Ramos (cell line): ENCODE measurements around the gene EDN1.

ENCODE experiments used
- in situ Hi-C: fragments of 300-500 bp; cut with MboI; formaldehyde crosslinking; loops from one replicate; pipeline ENCODE4 v1.14.3; 2022; ENCODE audit warnings: low sequenced_read_pairs; ENCODE audit not compliant: unreplicated experiment

Gene EDN1

DNA sequence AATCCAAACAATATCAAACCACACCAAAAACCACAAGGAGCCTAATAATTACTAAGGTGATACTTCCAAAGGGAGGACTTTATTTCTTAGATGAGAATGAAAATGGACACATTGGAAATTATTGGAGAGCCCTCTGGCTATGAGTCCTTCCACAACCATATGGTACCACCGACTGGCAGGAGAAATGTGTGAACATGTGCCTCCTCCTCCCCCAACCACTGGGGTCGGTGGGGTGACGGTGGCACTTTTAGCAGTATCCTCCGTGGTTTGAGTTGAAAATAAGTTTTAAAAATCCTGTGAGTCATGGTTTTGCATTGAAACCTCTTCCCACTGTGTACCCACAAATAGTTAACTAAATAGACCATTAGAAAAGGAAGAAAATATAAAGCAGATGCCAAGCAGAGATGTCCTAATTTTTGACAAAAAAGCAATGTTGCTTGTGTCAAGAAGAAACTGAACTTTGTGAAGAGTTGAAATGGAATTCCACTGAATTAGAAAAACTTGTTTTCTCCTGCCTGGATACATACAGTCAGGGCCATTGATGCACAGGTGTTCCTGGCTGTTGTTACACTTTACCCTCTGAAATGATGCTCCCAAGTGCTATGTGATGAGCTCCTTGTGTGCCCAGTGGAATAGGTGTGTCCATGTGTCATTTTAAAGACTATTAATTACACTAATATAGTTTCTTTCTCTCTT lies 3.2 kb downstream of the EDN1 start:
- in situ Hi-C loops: no loop called here

DNA sequence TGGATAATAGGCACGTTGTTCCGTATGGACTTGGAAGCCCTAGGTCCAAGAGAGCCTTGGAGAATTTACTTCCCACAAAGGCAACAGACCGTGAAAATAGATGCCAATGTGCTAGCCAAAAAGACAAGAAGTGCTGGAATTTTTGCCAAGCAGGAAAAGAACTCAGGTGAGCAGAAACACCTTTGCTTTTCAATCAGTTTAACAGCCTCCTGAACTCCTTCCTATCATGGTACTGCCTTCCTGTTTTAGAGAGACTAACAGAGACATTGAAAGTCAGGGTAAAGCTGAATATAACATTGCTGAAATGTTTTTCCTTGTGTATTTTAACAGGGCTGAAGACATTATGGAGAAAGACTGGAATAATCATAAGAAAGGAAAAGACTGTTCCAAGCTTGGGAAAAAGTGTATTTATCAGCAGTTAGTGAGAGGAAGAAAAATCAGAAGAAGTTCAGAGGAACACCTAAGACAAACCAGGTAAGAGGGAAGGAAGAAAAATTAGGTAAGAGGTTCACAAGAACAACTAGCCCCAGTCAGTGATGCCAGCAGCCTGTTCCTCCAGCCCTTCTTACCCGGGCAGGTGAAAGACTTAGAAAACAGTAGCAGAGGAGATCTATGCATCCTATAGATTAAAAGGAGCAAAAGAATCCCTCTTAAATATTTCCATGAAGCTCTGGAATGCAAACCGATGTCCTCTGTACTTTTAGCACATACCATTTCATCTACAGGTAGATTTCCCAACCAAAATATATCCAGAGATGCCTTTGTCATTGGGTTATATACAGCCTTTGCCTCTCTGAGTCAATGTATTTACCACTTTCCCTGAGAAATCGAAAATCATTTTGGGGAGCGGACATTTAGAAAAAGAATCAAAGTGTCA lies 4.0 kb downstream of the EDN1 start:
- in situ Hi-C loops: no loop called here

DNA sequence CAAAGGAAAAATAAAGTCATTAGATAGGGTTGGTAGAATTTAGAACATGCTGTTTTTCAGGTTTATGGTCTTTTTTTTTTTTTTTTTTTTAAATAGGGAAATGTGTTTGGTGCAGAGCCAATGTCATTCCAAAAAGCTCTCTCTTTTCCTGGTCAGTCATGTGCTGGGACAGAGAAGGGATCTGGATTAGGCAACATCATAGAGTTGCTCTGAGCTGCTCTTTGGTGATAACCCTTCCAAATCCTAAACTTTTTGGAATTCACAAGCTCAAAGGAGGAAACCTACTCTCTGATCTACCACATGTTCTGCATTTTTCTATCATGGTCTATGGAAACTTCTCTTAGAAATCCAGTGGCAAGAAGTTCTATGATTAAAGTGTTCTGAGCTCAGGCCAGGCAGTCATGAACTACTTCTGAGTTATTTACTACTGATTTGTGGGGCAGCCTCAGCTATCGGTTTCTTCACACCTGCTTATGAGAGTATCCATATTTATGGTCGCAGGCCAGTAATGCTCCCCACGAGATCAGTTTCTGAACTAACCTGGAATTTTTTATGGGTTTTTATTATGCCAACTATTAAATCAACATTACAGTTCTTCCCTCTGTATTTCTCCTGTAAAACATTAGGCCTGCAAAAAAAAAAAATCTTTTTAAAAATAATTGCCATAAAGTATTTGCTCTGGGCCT lies 4.8 kb downstream of the EDN1 start:
- in situ Hi-C loops: no loop called here

DNA sequence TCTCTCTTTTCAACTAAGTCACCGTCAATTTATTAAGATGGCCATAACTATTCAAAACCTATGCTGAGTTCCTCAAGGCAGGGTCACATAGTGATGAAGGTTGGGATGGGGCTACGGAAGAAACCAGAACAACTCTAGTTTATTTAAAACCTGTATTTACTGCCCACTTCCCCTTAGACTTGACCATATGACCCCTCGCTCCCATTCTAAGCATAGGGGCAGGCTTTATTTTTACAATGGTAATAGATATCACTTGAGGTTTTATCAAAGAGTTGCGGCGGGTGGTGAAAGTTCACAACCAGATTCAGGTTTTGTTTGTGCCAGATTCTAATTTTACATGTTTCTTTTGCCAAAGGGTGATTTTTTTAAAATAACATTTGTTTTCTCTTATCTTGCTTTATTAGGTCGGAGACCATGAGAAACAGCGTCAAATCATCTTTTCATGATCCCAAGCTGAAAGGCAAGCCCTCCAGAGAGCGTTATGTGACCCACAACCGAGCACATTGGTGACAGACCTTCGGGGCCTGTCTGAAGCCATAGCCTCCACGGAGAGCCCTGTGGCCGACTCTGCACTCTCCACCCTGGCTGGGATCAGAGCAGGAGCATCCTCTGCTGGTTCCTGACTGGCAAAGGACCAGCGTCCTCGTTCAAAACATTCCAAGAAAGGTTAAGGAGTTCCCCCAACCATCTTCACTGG lies 5.5 kb downstream of the EDN1 start:
- in situ Hi-C loops: no loop called here

DNA sequence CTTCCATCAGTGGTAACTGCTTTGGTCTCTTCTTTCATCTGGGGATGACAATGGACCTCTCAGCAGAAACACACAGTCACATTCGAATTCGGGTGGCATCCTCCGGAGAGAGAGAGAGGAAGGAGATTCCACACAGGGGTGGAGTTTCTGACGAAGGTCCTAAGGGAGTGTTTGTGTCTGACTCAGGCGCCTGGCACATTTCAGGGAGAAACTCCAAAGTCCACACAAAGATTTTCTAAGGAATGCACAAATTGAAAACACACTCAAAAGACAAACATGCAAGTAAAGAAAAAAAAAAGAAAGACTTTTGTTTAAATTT lies 6.1 kb downstream of the EDN1 start:
- in situ Hi-C loops: no loop called here

DNA sequence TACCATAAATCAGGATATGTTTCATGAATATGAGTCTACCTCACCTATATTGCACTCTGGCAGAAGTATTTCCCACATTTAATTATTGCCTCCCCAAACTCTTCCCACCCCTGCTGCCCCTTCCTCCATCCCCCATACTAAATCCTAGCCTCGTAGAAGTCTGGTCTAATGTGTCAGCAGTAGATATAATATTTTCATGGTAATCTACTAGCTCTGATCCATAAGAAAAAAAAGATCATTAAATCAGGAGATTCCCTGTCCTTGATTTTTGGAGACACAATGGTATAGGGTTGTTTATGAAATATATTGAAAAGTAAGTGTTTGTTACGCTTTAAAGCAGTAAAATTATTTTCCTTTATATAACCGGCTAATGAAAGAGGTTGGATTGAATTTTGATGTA lies 6.4 kb downstream of the EDN1 start:
- in situ Hi-C loops: no loop called here

DNA sequence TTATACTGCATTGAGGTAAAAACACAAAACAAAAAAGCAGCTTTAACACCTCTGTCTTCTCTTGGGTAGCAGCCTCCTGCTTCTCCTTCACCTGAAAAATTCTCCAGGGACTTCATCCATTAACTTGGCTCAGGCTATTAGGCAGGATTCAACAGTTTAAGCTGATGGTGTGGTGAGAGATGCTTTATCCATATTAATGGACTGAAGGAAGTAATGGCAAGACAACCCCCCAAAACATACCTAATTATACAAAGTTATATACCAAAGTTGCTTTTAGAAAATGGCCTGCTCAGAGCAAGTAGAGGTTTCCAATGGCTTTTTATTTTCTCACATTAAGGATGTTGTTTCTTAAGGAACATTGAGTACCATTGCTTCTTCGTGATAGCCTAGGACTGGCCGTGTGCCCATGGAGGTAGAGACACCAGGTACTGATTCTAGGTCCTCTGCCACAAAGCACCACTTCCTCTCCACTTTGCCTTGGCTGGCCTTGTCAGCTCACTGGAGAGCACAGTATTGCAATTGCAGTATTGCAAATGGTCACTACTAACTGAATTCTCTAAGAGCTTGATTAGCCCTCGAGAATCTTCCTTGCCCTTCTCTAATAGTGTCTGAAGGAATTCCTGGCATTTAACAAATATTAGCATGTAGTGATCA lies 7.3 kb downstream of the EDN1 start:
- in situ Hi-C loops: no loop called here

DNA sequence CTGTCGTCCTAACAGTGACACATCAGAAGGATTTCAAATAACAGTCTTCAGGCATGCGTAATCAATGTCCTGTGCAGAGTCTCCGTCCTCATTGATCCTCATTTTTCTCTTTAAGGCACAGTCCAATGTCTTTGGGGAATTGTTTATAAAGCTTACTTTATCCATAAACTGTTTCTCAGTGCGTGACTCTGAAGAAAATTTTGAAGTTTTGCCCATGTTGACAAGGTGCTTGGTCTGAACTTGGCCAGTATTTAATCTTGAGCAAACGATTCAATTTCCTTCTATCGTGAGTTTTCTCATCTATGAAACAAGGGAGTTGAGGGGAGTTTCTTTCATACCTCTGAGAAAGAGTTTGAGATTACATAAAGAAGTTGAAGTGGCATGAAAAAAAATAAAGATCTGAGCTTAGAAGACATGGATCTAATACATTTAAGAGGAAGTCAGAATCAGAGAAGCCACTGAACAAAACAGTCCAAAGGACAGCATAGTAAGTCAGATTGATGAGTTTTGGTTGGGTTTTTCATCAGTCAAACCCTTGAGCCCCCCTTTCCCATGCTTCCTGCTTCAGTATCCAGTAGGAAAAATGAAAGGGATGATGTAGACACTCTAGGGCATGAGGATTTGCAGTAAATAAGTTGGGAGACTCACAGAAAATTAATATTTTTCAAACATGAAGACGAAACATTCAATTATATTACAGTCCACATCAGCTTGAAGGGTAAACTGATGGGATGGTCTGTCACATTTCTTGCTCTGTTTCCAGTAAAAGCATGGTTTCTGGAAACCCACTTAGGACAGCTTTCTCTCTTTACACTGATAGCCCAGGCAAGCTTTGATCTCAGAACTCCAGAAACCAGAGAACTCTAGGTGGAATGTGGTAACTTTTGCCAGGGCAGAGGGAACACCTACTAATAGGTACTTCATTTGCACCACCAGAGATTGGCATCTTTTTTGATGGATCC lies 8.1 kb downstream of the EDN1 start:
- in situ Hi-C loops: no loop called here

DNA sequence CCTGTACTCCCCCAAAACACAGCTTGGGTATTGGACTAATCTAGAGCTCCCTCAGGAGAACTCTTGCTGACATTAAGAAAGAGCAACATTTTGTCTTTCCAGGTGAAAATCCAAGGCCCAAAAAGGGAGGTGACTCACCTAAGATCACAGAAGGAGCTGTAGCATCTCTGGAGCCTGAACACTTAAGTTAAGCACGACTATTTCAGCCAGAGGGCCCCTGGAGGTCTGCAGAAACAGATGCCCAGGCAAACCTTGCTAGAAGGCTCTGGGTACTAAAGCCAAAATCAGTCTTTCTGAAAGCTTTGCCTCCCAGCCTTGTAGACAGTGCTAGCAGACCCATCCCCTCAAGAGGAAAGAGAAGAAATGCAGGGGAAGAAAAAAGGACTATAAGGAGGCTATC lies 8.8 kb downstream of the EDN1 start:
- in situ Hi-C loops: no loop called here

DNA sequence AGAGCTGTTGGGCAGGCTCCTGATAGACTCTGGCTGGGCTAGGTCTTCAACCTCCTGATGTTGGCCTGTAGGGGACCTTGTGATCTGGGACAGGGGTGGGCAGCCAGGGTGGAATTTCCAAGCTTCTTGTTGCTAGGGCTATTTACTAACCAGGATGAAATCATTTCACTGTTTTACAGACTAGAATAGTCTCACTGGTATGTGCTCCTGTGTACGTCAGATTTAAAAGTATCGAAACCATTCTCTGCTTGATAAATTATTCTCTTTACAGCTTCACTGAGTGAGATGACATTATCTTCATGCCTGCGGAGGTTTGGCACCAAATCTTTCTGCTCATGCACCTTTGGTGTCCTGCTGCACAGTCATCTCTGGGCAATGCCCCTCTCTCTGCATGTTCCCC lies 10.9 kb downstream of the EDN1 start:
- in situ Hi-C loops: no loop called here

DNA sequence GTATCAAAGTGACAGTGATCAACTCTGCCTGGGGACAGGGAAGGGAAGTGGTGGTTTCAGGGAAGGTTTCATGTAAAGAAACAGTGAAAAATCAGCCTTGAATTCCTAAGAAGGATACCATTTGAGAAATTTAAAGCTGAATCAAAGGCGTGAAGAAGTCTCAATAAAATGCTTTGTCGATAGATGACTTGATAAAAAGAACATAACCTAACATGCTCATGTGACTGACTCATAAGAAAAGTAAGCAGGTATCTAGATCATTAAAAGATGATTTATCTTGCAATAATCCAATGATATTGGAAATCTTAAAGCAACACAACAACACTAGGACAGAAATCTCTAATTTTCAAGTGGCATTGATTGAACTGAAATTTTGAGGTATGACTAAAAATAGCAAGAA lies 14.3 kb downstream of the EDN1 start:
- in situ Hi-C loops: no loop called here

DNA sequence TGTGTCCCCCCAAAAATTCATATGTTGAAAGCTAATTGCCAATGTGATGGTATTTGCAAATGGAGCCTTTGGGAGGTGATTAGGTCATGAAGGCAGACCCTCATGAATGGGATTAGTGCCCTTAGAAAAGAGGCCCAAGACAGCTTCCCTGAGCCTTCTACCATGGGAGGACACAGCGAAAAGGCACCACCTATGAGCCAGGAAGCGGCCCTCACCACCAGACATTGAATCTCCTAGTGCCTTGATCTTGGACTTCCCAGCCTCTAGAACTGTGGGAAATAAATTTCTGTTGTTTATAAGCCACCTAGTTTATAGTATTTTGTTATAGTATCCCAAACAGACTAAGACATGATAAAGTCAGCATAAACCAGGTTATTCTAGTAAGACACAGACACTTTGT lies 18.9 kb downstream of the EDN1 start:
- in situ Hi-C loops: no loop called here

DNA sequence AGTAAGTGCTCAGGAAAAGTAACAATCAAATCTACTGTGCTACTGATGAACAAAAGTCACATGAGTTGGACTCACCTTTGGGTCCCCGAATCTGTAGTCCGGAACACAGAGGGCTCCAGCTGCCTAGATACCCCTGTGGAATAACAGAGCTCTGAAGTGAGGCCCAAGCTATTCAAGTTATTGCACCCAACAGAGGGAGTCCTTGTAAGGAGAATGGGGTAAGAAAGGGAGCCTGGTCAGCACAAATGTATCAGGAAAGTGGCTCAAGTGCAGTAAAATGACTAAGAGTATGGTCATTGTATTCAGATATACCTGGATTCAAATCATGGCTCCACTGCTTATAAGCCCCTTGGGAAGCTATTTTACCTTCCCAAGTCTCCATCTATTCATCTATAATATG lies 20.9 kb downstream of the EDN1 start:
- in situ Hi-C loops: no loop called here

DNA sequence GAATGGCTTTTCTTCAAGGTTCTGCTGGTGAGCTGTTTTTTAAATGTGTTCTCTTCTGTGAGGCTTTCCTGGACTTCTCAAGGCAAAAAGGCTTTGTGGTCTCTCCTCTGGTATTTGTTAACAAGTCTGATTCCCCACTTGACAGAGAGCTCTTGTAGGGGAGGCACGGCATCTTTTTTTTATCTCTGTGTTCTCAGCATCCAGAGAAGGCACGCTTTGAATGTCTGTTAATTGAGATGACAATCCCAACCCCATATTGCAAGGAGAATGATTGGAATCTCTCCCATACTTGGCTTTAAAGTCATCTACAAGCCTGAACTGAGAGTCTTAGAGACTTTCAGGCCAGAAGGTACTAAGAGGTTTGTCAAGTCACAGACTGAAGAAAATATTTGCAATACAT lies 22.6 kb downstream of the EDN1 start:
- in situ Hi-C loops: no loop called here

DNA sequence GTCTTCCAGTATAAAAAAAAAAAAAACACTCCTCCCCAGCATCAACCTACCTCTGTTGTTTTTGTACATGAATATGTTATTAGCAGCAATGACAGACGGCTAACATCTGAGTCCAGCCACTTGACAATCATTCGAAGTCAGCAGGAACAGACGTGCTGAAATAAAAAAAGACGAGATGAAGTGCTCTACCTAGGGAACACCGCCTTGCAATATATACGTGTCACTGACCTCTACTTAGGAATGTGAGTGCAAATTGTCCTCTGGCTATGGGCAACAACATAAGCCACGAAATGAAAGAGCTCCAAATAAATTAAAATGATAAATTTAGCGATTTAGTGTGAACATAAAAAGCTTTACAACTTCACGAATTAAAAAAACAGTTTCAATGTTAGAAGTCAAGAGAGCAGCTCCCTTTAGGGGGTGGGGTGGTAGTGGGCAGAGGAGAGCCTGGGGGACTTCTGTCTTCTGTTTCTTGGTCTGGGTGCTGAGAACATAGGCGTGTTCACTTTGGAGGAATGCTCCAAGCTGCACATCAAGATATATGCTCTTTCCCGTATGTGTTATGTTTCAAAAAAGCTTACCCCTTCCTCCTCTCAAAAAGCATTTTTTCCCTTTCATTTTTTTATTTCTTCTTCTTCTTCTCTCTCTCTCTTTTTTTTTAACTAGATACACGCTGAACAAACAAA lies 23.3 kb downstream of the EDN1 start:
- in situ Hi-C loops: no loop called here

DNA sequence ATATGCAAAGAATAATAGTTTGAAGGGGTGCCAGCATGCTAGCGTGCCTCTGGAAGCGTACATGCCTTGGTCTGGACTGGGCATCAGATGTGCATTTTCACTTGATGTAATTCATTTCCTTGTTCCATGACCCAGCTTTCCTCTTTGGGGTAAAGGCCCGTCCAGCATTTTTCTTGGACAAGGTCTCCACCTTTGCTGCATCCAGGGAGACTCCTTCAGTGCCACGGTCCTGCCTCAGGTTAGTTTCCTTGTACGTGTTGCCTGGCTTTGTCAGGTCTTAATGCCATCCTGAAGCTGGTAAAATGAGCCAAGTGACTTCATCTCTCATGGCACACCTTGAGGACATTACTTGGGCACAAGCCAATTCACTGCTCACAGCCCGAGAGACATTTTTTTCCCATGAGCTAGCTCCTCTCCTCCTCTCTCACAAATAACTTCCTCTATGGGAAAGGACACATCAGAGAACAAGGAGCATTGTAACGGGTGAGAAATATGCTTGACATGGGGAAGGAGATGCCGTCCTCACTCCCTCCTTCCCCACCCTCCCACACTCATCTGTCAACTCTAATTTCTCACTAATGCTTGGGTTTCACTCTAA lies 23.9 kb downstream of the EDN1 start:
- in situ Hi-C loops: no loop called here

DNA sequence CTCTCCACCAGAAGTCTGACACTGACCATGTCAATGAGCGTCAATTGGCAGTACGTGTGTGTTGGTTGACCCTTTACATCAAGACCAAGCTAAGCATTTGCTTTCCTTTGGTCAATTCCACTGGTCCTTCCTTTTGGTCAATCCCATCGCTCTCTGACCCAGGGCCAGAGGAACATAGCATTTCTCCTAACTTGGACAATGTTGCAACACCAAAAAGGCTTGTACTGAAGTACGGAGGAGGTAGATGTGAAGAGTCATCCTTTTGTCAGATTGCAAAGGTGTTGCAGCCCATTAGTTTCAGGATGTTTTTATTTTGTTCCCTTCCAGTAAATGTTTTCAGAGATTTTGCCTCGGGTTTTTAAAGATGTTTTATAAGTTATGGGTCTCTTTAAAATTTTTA lies 24.6 kb downstream of the EDN1 start:
- in situ Hi-C loops: no loop called here
